CD4-positive, alpha-beta T cell treated with Interleukin-4 for 4 hours (primary cell): Measurements from ENCODE around the gene CNIH1.

Source experiments
- DNase-seq: peaks from one replicate; pipeline ENCODE4 v3.0.0-alpha.2; 2020

The CNIH1 gene

DNA sequence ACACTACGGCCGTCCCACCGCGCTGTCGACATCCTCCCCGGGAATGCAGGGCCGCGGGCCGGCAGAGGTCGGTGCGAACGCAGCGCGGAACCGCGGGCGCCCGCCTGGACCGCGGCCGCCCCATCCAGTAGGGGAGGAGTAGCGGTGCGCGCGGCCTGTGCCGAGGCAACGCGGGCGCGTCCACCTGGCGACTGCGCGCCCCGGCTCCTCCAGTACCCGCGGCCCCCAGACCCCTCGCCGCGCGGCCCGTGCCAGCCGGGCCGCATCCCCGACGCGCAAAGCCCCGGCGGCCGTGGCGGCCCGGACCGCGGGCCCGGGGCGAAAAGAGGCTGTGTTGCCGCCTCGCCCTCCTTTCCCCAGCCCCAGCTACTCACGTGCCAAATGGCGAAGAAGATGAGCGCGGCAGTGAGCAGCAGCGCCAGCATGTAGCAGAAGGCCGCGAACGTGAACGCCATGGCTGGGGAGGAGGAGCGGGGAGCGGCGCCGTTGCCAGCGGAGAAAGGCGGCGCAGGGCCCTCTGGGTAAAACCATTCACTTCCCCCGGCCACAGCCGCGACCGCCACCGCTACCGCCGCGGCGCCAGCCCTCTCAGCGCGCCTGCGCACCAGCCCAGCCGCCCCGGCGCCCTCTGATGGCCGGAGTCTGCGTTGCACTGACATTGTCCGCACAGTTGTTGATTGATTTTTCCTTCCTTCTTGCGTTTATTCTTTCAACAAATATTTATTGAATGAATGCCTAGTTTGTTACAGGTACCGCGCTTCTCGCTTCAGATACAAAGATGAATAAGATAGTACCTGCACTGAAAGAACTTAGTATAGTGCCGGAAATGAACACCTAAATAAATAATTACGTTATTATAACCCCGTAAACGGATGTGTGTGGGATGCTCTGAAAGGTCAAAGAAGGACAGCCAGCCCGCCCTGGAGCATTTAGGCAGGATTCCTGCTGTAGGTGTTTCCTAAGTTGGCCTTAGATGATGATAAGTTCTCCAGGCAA lies at the start of gene CNIH1:
TSS of gene CNIH1 (minus strand) at position 502 of the 996 bp plus-strand sequence. CDS start at position 455, 47 bp downstream.
- peak; percentile 90 for DNase-seq

DNA sequence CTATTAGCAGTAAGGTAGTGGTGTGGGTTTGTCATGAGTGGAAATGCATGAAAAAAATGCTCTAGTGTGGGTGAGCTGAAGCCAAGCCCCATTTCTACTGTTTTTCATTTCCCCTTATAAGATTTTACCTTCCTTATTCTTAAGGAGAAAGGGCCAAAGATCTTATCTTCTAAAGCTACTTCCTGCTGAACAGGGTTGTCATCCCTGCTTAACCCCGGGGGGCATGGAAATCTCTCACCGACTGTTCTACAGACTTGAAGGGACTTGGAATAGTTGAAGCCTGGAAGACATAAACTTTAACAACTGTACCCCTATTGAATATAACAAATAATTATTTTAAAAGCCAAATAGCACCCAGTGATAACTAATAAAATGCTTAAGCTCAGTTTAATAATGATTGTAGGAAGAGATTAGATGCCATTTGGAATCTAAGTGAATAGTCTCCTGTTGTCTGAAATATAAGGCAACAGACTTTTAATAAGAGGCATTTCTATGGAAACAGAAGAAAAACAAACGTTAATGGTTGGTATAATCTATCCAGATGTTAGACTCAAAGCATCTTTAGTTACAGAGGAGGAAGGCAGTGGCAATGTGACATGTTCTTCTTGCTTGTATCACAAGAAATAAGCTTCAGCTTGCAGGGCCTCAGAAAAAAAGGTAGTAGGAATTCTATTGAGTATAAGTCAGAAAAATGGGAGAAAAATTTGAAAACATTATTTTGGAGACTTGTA lies 49.4 kb upstream of the CNIH1 start:
- no peak for DNase-seq

- no peak for DNase-seq
Measured at GRCh38 chr14:54489731-54490444, 48.7 kb upstream of the CNIH1 start.

GRCh38 chr14:54489318-54489683 lies 48.1 kb upstream of the CNIH1 start:
- no peak for DNase-seq

DNA sequence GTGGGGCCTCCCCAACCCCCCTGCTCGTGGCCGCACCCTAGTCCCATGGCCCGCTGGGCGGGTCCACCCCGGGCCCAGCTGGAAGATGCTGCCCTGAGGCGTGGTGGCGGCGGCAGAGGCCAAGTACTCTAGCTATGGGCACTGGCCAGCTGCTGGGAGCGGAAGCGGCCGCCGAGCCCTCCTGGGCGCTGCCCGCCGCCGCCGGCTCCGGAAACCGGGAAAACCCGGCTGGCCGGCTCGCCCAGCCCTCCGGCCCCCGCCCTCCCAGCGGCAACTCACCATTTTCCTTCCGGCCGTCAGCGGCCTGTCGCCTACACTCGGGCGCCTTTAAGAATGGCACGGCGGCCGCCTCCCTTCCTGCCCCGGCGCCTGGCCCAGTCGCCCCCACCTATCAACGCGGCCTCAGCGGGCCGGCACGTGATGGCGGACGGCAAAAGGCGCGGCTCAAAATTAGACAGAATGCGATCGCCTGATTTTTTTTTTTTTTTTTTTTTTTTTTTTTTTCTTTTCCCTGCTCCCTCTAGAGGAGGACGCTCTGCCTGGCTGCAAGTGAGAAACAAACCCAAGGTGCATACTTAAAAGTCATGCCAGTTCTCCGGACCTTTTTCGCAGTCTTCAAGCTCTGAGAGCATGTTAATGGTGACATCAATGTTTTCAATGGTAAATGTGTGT lies 47.6 kb upstream of the CNIH1 start, which contains the start of gene GMFB:
TSS of gene GMFB (minus strand) at position 335 of the 672 bp plus-strand sequence. CDS start at position 282, 53 bp downstream.
- DNase-seq, result peak; percentile 94

DNA sequence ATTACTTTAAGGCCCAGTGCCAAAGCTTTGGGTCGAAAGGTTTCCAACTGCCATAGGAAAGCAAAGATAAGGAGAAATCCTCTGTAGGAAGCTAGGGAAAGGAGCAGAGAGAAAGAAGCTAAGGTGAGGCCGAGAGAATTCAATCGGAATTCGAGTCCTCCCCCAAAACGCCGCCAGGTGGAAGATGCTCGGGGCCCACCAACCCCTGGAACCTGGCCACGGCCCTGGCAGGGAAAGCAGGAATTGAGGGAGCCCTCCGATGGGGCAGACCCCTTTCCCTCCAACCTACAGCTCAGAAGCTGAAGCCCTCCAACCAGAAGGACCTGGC lies 47.1 kb upstream of the CNIH1 start:
- no peak for DNase-seq

DNA sequence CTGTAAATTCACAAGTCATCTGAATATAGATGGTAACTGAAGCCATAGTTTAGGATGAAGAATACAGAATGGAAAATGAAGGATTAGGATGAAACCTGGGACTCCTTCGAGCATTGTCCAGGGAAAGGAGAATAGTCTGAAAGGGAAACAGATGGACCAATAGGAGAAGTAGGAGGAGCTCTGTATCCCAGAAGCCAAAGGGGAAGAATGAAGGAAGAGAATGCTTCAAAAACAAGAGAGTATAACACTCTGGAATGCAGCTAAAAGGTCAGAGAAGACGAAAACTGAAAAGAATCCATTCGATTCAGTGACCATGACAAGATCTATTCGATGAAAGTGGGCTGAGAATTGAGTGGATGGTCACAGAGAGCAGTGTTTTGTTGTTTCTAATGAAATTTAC lies 46.6 kb upstream of the CNIH1 start:
- DNase-seq, result no peak

DNA sequence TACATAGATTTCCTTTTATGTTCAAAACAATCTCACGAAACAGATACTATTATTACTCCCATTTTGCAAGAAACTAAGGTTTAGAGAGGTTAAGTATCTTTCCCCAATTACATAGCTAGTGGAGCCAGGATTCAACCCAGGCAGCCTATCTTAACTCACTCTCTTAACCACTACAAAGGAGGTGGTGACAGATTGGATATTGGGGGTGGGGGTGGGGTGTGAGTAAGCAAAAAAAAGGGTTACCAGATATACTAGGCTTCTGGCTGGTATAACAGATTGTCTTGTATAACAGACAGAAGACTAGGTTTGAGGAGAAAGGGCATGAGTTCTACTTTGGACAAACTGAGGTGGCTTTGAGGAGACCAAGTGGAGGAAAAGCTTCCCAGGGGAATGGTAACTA lies 45.5 kb upstream of the CNIH1 start:
- peak; percentile 21 for DNase-seq

DNA sequence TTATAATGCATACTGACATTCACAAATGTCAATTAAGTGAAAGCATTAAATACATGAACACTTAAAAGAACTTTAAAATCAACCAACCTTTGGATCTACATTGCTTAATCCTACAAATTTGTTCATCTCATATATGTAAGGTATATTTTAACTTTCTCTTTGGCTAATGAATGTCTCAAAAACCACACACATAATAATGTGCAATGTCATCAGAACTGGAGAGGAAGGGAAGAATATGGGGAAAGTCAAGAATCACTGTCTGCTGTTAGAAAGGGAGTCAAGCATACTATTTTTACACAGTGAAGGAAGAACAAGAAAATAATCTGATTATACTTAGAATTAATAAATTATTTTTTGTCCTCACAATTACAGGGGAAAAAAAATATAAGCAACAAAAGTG lies 42.7 kb upstream of the CNIH1 start:
- DNase-seq, result no peak

GRCh38 chr14:54483073-54483745 lies 42.0 kb upstream of the CNIH1 start:
- DNase-seq, result no peak

- no peak for DNase-seq
Measured at GRCh38 chr14:54481695-54482094, 40.5 kb upstream of the CNIH1 start.

GRCh38 chr14:54480830-54481562 lies 39.8 kb upstream of the CNIH1 start:
- no peak for DNase-seq

DNA sequence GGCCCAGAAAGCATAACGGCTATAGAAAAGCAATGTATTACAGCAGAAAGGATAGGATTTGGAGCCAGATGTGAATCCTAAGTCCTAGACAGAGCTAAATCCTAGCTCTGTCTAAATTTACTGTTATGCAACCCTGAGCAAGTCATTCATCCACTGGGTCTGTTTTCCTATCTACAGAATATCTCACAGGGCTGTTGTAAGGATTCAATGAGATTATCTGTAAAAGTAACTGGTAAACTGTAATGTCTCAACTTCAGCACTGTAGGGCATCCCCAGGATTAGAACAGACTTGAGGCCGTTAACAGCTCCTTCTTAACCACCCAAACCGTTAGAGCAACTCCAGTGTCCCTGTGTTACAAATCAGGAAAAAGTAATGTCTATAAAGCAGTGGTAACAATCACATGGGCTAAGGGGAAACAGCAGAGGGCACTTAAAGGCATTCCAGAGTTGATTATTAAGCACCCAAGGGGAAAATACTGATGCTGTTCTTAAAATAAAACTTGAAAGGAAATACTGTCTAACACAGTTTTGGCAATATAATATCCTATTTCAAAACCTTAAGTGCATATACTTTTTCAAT lies 37.6 kb upstream of the CNIH1 start:
- DNase-seq, result no peak

GRCh38 chr14:54475911-54476310 lies 34.7 kb upstream of the CNIH1 start:
- DNase-seq, result no peak

DNA sequence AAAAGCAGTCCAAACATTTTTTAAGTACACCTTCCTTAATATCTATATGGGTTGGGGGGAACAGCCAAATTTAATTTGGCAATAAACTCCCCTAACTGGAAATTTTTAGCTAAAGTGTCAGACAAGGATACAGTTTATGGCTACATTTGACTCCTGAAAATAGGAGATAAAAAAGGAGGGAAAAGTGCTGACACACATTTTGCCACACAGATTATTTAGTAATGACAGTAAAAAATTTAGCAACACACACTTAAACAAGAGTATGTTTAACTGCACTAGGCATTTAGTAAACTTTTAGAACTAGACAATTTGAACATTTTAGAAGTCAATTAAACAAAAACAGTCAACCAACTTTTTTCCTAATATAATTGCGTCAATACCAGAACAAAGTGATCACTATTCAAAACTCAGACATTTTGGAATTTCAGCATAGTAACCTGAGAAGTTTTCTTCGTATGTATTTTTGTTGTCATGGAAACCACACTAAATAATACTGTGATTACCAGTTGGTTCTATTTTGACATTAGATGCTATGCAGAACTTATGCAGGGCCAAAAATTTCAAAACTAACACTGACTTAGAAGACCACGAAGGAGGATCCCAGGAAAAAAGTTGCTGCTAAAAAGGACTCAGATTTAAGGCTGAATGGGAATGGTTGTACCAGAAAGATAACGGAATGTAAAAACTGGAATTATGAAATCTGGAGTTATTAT lies 34.2 kb upstream of the CNIH1 start:
- no peak for DNase-seq

- DNase-seq, result no peak
Measured at GRCh38 chr14:54474232-54474793, 33.1 kb upstream of the CNIH1 start.

- DNase-seq, result no peak
Measured at GRCh38 chr14:54472315-54472714, 31.1 kb upstream of the CNIH1 start.

DNA sequence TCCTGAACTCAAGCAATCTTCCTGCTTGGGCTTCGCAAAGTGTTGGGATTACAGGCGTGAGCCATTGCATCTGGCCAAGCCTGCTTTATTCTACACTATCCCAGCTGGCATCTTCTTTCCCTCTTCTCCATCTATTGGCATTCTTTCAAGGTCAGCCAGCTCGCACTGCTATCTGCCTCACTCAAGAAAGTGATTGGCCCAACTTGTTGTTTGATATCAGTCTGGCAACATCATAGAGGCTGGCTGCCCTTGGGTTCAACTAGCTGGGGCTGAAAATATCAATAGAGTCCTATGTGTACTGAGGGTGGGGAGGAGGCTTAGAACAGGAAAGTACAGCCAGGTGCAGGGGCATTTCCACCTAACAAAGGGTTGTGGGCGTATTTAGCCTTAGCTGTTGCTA lies 30.5 kb upstream of the CNIH1 start:
- no peak for DNase-seq

- DNase-seq, result no peak
Measured at GRCh38 chr14:54470701-54471100, 29.5 kb upstream of the CNIH1 start.

DNA sequence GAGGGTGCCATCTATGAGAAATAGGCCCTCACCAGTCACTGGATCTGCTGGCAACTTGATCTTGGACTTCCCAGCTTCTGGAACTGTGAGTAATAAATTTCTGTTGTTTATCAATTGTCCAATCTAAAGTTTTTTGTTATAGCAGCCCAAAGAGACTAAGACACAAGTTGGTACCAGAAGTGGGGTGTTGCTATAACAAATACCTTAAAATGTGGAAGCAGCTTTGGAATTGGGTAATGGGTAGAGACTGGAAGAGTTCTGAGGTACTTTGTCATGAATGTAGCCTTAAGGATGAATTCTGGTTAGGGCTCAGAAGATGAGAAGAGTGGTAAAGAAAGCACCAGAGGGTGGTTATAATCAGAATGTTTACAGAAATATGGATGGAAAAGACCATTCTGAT lies 26.1 kb upstream of the CNIH1 start:
- no peak for DNase-seq
